ENCODE data around the gene FARSB.
"Not testable (repeated sequence)": the region's sequence is repeated elsewhere in the genome, so short reads cannot be mapped to it uniquely, and the experiment has no call there.

Gene FARSB

DNA sequence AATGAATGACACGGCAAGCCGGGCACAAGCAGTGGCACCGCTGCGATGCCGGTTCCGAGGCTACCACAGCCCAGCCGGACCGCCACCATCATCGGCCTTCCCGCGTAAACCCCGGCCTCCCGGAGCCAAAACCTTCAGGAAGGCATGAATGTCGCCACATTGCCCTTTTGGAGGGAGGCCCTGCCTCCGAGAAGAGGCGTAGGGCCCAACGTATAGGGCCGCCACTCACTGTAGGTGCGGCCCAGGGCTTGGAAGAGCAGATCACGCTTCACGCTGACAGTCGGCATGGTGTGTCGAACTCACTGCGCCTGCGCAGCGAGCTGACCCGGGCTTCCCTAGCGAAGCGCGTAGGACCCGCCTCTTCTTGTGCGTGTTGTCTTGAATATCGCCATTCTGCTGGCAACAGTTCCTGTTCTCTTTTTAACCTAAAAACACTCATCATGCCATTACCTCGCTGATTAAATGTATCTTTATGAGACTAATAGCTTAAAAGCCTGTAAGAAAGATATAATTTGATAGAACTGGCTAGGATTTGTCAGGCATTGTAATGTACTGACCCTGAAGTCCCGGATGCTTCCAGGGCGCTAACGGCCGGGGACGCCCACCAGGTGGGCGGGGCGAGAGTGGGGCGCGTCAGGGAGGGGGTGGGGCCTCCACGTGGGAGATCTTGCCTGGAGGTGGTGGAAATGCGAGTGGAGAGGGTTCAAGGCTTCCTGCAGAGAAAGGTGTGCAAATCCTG, at the start of gene FARSB:
Gene FARSB, minus strand, starts transcription at position 306 of the 739 bp plus-strand sequence. Its CDS starts 19 bp downstream, at position 287.
- DNase-seq (ENCODE audit: low read depth): peak; percentile 99

DNA sequence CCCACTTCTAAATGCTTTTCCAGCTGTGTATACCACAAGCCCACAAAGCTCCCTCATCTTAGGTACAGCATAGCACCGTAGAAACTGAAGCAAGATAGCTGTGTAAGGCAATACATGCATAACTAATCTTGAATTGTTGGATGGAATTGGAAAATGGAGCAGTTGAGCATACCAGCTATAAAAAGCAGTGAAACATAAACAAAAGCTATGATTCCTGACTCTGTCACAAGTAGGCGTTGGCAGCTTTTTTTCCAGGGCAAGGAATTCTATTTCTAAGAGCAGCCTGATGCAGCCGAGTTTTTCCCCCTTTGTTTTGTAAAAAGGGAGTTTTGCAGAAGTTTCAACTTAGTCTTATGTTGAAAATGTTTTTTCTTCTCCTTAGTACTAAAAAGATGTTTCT, 48.0 kb upstream of the FARSB start:
- DNase-seq (ENCODE audit: low read depth): no peak

DNA sequence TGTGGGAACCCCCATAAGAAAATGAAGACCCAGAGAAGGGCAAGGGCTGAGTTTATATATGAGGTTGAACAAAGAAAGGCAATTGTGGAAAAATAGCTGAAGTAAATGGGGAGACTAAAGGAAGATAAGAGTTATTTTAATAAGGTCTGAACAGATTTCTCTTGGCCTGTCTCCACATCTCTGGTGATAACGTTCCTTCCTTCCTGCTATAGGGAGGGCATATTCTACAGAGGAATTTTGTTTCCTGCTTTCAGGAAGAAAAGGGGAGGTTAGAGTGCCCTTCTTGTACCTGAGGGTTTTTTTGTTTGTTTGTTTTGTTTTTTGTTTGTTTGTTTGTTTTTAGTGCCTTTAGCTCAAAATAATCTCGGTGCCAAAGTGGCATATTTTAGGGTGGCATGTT, 47.2 kb upstream of the FARSB start:
- no peak for DNase-seq (ENCODE audit: low read depth)

DNA sequence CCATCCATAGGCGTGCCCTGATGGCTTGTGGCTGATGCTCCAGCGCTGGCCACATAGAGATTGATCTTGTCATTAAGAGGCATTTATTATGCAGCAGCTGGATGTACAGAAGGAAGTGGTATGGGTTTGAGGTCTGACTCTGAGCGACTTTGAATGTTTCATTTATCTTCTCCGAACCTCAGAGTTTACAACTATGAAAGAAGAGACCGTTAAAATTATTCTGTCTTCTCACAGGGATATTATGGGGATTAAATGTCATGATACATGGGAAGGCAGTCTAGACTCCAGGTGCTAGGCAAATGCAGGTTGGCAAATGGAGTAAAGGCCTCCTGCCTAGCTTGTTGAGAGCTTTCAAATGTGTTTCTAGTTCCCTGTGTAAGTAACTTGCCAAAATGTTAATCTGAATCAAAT, 45.8 kb upstream of the FARSB start:
- DNase-seq (ENCODE audit: low read depth): no peak

DNA sequence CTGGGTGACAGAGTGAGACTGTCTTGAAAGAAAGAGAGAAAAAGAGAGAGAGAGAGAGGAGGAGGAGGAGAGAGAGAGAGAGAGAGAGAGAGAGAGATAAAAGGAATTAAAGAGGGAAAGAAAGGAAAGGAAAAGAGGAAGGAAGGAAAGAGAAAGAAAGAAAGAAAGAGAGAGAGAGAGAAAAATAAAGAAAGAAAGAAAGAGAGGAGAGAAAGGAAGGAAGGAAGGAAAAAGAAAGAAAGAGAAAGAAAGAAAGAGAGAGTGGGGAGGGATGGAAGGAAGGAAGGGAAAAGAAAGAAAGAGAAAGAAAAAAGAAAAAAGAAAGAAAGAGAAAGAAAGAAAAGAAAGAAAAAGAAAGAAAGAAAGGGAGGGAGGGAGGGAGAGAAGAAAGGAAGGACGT, 45.3 kb upstream of the FARSB start:
- no peak for DNase-seq (ENCODE audit: low read depth)

DNA sequence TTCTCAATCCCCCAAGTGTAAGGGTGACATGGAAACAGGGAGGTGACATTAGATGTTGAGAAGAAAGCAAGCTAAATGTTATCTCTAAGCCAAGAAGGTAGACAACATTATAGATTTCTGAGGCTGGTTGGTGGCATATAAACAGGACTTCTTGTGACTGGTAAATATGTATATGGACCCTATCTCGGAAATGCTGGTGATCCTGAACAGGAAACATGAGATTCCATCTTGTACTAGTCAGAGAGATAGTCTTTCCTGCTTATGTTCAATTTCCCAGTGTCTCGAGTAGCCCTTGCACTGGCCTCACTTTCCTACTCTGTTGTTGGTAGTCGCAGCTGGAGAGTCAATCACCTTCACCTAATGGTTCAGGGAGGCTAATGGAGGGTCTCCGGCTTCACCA, 42.4 kb upstream of the FARSB start:
- no peak for DNase-seq (ENCODE audit: low read depth)

DNA sequence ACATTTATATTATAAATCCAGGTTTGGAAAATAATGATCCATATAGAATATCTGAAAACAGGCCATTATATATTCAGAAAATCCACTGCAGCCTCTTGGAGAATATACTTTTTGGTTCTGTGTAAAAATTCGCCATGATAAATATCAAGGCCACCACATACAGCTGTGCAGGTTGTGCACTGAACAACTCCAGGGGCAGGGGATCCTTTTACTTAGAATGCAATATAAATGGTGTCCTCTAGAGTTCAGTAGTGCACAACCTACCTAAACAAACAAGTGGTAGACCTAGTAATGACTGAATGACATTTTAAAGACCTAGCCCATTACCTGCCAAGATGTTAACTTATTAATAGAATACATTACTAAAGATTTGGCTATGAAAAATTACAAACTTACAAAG, 37.9 kb upstream of the FARSB start:
- no peak for DNase-seq (ENCODE audit: low read depth)

DNA sequence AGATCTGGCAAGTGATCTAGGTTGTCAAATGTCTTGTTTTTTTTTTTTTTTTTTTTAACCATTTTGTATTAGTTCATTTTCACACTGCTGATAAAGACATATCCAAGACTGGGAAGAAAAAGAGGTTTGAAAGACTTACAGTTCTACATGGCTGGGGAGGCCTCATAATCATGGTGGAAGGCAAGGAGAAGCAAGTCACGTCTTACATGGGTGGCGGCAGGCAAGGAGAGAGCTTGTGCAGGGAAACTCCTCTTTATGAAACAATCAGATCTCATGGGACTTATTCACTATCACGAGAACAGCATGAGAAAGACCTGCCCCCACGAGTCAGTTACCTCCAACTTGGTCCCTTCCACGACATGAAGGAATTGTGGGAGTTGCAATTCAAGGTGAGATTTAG, 37.5 kb upstream of the FARSB start:
- not testable (repeated sequence) for DNase-seq (ENCODE audit: low read depth)

DNA sequence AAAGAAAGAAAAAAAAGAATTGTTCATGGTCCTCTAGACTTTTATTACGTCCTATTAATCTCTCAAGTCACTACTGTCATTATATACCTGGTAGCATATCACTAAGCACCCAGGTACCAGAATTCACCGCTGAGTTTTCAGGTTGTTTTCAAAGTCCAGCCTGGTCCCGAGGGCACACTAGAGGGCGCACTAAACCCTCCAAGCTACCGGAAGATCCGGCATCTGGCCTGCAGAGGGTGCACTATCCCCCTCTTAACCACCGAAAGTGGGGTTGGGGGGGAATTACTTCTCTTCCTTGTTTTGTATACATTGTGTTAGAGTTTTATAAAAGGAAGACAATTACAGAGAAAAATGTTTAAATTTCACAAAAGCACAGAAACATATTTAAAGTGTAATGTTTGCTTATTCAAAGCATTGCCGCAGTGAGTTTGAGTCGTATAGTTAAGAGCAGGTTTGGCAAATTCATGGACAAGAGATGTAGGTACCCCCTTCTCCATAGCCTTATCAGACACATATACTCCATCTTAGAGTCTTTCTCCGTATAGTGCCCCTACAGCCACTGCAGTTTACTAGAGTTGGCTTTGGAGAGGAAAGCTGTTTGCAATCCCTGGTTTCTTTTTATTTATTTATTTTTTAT, 34.8 kb upstream of the FARSB start:
- peak; percentile 40 for DNase-seq (ENCODE audit: low read depth)

DNA sequence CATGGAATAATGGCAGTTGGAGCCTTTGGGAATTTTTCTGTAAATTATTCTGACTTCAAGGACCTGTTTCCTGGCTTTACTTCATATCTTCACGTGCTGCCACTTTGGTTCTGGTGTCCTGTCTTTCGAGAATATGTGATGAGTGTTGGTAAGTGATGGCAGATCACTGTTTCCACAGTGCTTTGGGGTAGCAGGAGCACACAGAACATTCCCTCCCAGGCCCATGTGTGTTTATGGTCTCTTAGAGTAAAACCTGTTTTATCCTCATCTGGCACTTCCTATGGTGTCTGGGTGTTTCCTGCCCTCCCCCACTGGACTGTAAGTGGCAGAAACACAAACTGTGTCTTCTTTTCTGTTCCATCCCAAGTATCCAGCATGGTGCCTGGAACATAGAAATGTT, 33.4 kb upstream of the FARSB start:
- no peak for DNase-seq (ENCODE audit: low read depth)

DNA sequence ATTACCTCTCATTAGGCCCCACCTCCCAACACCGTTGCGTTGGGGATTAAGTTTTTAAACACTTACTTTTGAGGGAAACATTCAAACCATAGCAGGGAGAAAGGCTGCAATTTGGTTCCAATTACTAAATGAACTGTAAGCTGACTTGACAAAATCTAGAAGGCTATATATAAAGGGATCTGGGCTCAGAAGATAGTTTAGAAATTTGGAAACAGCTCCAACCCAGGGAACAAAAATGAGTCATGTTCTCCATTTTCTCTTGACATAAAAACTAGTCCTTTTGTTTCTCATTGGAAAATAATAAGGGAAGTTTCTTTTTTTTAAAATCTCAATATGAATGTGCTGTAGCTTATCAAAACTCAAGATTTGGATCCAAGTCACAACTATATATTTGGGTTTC, 33.0 kb upstream of the FARSB start:
- DNase-seq (ENCODE audit: low read depth): no peak

DNA sequence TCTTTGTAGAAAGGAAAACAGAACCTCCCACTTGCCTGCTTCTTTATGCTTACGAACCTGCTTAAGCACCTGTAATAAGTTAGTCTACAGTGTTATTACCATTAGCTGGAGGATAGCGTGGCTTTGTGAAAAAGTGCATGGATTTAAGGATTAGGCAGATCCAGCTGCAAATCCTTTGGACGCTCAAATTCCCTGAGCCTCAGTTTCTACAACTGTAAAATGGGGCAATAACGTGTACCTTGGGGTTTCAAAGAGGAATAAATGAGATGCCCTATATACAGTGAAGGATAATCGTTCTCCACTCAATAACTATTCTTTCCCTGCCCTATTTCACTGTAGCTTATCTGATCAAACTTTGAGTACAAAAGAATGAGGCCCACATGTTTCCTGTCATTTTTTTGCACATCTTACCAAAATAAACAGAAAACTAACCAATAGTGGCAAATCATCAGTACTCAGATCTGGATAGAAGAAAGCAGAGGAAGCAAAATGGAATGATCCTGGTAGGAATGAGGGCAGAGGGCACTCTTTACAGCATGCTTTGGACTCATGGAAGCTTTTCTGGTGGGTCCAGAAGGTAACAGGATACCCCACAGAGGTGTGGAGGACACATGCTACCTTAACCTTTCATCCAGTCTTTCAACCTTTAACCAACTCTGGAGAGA, 30.3 kb upstream of the FARSB start:
- DNase-seq (ENCODE audit: low read depth): no peak

DNA sequence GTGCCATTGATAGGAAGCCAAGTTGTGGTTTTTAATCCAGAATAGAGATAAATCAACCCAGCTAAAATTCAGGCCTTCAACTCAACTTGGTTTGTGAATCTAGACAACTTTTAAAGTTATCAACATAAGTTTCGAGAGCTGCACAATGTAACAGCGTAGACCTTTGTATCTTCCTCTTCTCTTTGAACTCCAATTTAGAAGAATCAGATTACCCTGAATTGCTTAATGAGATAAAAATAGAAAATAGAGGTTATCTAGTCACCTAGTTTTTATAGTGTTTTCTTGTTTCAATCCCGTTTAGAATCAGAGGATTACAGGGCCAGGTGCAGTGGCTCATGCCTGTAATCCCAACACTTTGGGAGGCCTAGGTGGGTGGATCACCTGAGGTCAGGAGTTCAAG, 27.9 kb upstream of the FARSB start:
- DNase-seq (ENCODE audit: low read depth): no peak

DNA sequence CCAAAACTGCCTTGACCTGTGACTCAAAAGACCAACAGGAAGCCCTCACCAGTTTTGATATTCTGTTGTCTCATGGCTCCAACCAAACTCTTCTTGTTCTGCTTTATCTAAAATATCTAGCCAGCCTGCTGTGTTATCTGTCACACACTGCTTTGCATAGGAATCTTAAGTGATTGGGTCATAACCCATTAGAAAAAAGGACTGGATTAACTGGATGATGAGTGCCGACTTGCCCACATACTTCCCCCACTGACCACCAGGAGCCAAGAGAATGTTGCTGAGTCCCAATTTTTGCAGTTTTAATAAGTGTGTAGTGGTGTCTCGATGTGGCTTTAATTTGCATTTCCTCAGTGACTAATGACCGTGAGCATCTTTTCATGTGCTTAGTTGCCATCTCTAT, 22.1 kb upstream of the FARSB start:
- DNase-seq (ENCODE audit: low read depth): no peak

DNA sequence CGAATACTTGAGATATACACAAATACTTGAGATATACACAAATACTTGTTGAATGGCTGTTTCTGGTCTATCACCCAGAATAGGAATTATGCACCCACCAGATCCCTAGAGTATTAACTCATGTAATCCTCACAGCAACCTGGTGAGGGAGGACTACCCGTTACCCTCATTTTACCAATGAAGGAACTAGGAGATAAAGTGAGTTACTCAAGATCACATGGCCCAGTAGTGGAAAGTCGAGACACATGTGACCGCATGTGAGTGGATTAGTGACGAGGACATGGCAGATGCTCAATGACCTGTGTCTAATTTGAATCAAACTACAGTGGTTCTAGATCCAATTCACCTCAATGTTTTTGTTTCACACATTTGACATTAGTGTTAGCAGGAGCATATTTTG, 18.0 kb upstream of the FARSB start:
- DNase-seq (ENCODE audit: low read depth): no peak

DNA sequence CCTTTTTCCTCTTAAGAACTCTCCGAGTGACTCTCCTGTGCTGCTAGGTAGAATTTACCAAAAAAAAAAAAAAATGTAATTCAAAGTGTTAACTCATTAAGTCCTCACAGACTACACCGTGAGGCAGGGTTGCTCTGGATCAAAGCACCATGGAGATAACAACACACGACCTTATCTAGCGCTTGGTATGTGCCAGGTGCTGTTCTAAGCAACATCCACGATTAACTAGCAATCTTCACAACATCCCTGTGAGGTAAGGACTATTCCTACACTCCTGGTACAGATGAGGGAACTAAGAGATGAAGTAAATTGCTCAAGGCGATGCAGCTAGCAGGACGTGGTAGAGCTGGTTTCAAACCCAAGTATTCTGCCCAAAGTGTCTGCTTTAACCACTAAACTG, 17.4 kb upstream of the FARSB start:
- DNase-seq (ENCODE audit: low read depth): no peak

DNA sequence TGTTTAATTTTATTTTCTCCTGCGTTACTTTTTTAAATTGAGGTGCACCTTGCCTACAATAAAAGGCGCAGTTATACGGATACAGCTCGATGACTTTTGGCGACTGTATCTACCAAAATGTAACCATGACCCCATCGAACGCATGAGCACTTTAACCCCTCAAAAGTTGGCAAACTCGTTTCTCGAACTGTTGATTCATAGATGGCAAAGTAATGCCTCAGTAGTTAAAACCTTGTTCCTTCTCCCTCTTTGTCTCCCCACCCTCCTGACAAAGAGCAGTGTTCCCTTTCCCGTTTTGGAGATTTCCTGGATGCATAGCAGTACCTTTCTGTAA, 16.1 kb upstream of the FARSB start:
- DNase-seq (ENCODE audit: low read depth): no peak

DNA sequence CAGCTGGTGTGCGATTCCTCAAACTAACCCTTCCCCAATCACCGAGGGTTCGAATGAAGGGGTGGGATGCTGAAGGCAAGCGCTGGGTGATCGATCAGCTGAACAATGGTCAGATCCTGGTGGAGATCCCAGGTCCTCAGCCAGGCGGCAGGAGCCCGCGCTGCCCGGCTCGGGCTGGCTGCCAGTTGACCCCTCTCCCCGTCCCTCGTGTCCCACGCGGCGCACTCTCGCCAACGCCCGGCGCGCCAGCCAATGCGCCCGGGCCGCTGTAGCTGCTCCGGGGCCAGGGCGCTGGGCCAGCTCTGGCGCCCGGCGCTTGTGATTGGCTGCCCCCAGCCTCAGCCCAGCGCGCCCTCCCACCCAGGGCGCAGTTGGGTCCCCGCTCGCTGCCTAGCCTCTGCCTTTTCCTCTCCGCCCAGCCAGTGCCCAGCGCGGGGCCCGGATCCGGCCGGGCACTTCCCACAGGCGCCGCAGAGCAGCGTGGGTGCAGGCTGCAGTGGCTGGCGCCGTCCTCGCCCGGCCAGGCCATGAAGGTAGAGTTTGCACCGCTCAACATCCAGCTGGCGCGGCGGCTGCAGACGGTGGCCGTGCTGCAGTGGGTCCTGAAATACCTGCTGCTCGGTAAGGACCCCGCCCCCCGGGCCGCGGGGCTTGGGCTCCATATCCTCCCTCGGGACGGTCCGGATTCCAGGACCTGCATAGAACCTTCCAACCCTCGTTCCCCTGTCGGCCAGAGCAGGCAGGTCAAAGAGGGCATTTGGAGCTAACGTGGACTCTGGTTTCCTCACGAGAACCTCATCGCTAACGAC, 15.6 kb upstream of the FARSB start, which contains the start of gene MOGAT1:
Gene MOGAT1, plus strand, starts transcription at position 400 of the 809 bp plus-strand sequence. Its CDS starts 128 bp downstream, at position 528.
- DNase-seq (ENCODE audit: low read depth): no peak

DNA sequence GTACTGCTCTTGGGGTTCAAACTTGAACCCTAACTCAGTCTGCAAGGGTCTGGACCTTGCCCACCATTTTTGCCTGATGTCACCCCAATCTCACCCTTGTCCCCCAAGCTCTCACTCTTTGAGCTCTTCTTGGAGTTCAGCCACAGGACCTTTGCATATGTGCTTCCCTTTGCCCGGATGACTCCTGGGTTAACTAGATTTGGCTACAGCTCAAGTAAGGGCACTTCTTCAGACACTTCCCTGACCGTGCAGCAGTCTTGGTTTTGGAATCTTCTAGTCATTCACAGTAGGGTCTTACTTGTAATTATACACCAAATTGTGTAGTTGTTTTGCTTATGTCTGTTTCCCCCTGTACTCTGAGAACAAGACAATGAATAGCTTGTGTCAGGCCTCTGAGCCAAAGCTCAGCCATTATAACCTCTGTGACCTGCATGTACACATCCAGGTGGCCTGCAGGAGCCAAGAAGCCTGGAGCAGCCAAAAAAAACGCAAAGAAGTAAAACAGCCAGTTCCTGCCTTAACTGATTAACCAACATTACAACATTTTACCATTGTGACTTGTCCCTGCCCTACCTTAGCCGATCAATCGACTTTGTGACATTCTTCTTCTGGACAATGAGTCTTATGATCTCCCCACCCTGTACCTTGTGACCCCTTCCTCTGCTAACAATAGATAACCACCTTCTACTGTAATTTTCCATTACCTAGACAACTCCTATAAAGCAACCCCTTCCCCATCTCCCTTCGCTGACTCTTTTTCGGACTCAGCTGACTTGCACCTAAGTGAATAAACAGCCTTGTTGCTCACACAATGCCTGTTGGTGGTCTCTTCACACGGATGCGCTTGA, 14.5 kb upstream of the FARSB start:
- DNase-seq (ENCODE audit: low read depth): no peak

DNA sequence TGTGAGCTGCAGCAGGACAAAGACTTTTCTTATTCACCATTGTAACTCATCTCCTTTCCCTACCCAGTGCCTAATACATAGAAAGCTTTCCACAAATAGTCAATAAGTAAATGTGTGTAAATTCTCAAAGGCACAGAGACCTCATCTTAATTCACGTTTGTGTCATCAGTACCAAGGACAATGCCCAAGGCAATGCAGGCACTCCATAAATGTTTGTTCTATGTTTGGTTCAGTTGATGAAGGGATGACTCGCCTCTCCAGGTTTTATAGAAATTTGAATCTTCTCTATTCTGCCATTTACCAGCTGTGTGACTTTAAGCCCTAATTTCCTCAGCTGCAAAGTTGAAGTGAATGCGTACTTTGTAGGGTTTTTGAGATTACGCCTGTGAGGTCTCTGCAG, 13.5 kb upstream of the FARSB start:
- DNase-seq (ENCODE audit: low read depth): no peak

DNA sequence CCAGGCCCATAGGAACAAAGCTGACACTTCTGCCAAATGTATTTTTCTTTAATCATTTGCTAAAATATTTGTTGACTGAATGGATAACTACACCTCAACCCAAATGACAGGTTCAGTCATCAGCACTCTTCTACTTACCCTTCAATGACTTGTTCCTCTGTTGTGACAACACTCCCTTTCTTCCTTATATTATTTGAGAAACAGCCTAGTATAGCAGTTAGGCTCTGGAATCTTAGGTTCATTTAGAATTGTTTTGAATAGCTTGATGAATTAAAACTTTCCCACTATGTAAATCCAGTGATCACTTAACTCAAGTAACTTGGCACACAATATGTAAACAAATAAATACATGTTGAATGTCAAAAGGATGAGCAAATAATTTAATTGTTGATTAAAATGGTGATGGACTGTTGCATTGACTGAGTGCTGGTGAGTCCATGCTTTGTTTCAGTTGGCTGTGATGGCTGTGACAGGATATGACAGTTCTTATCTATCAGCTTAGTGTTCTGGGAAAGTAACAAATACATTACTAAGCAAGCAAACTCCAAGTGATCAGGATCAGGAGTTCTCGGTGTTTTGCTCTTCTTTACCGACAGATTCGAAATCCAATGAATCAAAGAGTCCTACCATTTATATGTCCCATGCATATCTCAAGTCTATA, 12.7 kb upstream of the FARSB start:
- no peak for DNase-seq (ENCODE audit: low read depth)
